ENCODE measurements around the gene ZFP62.
A peak's percentile ranks its signal among the peaks of the same experiment; 100 is the strongest.

Gene ZFP62

DNA sequence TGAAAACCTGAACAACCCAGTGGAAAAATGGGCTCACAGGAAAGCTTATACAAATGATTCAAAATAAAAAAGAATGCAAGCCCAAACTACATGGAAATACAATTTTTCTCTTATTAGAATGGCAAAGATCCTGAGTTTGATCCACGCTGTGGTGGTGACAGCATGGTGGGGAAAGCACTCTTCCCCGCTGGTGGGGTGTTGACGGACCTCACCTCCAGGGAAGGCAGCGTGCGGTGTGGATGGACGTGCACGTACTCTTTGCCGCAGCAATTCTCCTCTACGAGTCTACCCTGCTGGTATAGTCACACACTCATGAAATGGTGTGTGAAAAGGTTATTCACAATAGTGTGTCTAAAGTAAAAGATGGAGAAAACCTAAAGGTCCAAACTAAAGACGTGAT lies 5.9 kb upstream of the ZFP62 start:
- DNase-seq, result no peak

DNA sequence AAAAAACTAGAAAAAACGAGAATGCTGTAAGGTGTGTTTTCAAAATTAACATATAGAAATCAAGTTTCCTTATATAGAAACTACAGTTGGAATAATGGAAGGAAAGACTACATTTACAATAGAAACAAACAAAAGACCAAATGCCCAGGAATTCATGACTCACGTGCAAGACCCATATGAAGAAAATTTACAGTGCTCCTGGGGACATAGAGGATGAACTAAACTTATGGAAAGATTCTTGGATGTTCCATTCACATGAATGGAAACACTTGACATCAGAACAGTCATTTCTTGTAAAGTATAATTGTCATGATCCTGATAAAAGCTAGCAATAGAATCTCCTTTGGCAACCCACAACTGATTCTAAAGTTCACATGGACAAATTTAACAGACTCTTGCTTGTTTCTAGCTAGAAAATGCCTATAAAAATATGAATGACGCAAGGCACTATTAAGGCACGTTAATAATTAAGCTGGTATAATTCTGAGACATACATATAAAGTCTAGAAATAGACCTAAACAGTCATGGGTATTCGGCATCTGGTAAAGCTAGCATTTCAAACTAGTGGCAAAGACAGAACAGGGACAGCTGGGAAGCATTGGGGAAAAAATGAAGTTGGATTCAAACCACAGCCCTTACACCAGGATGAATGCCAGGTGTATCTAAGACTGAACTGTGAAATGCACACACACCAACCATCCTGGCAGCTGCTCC lies 5.1 kb upstream of the ZFP62 start:
- DNase-seq, result no peak

DNA sequence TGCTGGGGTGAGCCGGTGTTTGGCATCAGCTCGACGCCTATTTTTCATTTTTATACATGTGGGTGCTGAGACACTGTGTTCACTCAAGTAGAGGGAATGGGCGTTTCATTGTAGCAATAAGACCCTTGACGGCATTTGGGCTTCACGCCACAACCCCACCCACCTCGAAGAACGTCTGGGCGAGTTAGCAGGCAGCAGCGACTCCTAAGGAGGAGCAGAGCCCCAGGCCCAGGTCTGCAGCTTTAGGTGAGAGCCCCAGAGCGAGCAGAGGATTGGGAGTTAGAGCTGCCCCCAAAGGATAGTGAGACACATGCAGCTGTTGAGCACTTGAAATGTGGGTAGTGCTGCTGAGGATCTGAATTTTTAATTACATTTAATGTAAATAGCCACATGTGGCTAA lies 1.6 kb upstream of the ZFP62 start:
- DNase-seq, result no peak

DNA sequence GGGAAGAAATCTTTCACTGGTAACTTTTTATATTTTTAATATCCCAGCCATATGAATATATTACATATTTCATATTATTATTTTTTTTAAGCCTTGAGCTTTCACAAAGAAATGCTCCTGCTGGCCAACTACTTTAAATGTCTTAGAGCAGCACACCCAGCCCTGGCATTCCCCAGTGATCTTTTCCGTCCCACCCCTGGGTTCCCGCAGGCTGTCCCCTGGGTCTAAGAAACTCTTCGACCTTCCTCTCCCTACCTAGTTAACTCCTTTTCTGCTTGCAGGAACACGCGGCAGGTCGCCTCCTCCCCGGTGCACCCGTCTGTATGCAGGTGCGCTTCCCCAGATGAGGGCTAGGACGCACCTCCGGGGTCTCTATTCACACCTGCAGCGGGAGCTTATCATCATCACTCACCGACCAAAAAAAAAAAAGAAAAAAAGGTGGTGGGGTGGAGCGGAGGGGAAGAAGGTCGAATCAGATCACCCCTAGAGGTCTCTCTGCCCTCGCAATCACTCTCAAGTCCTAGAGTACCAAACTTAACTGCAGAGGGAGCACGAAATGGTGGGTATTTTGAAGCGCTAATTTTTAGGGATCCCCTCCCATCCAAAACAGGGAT lies 696 bp downstream of the ZFP62 start:
- DNase-seq, result peak; percentile 46

DNA sequence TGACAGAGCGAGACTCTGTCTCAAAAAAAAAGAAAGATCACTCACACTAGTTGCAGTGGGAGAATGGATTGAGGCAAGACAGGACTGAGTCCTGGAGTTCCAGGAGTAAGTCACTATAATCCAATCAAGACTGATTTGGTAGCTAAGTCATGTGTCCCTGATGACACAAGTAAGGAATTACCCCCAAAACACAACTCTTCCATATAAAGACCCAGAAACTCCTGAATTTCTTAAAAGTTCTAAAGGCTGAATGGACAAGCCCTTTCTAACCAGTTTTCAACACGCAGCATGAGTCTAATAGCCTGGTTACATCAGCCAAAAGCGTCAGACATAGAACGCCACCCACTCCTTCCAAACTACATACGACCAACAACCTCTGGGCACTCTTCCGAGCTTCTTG lies 2.5 kb downstream of the ZFP62 start:
- no peak for DNase-seq

DNA sequence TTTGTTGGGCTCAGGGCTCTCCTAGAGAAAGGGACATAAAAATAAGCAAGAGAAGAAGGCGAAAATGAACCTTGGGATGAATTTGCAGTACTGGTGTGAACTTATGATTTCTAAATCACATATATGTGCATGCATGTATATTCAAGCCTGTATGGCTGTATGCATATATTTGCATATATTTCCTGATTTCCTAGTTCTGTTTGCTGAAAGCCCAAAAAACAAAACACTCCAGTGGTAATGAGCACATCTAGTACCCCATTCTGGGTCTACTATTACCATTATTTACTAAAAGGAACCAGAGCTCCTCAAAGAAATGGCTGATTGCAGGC lies 7.3 kb downstream of the ZFP62 start:
- DNase-seq, result no peak

DNA sequence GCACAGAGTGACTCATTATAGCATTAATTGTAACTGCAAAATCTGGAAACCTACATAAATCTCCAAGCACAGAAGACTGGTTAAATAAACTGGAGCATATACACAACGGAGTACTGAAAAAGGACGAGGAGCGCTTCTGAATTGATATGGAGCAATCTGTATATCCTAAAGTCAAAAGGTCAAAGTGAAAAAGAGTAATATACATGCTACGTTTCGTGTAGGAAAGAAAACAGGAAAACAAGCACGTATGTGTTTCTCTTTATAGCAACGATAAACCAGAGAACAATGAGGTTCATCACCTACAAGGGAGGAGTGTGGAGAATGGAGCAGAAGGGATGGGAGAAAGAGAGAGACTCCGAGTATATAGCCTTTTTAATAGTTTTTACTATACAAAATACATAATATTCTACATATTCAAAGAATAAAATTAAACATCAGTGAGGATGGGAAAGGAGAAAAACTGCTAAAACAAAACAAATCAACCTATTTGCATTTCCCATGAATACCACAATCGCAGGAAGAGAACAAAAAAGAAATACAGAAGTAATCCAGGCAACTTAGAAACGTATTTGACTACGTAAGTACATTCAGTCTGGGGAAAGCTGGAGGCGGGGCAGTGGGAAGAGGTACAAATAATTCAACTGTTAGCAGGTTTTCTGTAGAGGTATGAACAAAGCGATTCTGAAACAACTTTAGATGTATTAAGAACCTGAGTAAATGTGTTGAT lies 7.8 kb downstream of the ZFP62 start:
- no peak for DNase-seq

DNA sequence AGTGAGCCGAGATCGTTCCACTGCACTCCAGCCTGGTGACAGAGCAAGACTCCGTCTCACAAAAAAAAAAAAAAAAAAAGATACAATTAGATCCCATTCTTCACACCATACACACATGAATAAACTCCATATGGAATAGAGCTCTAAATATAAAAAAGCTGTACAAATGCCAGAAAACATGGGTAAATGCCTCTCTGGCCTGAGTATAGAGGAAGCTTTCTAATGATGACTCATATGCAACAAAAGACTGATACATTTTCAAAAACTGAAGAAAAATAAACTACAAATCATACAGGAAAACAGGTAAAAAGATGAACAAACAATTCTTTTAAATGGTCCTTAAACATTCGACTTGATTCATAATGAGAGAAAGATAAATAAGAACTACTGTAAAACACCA lies 8.6 kb downstream of the ZFP62 start:
- no peak for DNase-seq

DNA sequence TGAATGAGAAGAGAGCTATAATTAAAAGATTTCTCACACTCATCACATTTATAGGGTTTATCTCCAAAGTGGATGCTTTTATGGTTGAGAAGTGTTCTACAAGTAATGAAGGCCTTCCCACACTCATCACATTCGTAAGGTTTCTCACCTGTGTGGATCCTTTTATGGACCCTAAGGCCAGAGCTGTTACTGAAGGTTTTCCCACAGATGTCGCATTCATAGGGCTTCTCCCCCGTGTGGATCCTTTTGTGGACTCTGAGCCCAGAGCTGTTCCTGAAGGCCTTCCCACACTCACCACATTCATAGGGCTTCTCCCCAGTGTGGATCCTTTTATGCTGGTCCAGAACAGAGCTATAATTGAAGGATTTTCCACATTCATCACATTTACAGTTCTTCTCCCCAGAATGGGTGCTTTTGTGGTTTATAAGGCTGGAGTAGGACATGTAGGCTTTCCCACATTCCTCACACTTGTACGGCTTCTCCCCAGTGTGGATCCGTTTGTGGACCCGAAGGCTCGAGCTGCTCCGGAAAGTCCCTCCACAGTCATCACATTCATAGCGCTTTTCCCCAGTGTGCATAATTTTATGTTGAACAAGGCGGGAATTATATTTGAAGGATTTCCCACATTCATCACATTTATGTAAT lies 10.5 kb downstream of the ZFP62 start:
- no peak for DNase-seq

DNA sequence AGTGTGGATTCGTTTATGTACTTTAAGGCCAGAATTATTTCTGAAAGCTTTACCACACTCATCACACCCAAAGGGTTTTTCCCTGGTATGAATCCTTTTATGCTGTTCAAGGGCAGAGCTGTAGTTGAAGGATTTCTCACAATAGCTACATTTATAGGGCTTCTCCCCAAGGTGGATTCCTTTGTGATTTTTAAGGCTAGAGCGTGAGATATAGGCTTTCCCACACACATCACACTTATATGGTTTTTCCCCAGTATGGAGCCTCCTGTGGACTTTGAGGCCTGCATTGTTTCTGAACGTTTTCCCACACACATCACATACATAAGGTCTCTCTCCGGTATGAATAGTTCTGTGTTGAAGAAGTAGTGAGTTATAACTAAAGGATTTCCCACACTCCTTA lies 11.2 kb downstream of the ZFP62 start:
- DNase-seq, result no peak

DNA sequence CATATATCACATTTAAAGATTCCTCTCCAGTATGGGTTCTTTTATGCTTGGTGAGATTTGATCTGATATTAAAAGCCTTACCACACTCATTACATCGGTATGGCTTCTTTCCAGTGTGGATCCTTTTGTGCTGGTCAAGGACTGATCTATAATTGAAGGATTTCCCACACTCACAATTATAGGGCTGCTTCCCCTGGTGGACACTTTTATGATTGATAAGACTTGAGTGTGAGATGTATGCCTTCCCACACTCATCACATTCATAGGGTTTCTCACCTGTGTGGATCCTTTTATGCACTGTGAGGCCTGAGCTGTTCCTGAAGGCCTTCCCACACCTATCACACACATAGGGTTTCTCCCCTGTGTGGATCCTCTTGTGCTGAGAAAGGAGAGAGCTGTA lies 12.2 kb downstream of the ZFP62 start:
- DNase-seq, result no peak

DNA sequence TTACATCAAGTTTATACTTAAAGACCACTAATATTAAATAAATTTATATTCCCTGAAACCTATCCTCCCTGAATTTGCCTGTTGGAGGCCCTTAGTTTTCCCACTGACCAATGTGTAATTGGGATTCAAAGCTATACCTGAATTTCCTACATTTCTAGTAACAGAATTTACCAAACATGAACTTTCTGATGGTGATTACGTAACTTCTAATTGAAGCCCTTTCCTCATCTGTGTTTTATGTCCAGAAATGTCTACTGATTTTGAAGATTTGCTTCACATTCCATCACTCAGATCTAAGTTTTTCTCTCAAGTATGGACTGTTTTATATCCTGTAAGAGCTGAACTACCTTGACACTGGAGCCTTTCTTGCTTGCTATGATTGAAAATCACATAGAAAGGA lies 12.8 kb downstream of the ZFP62 start:
- DNase-seq, result no peak

DNA sequence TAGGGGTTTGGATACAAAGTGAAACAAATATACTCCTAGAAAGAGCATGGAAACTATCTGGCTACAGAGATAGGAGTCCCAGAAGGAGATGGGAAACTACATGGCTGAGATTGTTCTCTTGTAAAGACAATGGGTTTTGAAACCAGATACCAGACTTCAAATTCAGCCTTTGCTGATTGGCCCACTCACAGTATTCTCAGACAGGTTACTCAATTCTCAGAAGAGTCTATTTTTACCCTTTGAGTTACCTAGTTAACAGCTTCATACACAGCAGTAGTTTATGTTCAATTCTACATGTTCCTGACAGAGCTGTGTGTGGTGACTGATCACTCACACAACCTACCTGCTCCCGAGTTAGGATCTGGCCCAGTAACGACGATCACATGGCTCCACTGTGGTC lies 14.1 kb downstream of the ZFP62 start:
- DNase-seq, result no peak

DNA sequence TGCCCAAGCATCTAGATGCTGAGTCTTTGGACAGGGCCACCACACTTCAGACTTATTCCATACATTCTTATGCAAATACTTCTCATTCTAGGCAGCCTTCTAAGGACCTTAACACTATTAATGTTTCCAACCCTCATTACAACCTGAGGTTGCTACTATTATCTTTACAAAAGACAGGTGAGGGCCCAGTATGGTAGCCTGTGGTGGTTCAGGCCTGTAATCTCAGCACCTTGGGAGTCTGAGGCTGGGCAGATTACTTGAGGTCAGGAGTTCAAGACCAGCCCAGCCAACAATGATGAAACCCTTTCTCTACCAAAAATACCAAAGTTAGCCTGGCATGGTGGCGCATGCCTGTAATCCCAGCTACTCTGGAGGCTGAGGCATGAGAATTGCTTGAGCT lies 16.2 kb downstream of the ZFP62 start:
- no peak for DNase-seq

DNA sequence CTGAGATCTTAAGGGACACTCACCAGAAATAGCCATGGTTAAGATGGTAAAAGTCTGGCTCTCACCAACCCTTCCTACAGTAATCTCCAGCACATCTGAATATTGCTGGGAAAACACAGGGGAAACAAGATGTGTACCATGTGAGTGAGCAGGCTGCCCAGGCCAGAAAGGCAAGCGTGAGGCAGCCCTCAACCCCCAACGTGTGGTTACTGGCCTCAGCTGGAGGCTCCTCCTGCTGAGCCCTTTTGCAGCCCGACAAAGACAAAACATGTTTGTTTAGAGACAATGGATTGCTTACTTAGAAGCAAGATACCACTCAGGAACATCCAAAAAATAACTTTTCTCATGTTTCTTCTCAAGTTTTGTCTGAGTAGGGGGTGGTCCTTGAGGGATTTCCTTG lies 16.6 kb downstream of the ZFP62 start:
- no peak for DNase-seq

DNA sequence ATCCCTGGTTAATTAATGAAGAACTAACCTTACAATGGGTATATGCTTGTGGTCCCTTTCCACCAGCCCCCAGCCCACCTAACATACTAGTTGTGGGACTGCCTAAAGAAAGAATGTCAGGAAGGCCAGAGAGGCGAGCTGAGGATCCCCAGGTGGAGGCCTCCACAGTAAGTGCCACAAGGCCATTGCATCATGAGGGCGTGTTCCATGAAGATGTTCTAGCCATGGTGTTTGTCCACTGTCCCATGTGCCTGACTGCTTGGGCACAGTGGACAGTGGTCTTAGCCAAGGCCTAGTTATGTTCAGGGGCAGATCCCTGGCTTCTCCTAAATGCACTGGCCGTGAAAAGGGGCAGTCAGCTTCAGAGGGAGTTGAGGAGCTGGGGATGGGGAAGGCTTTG lies 21.1 kb downstream of the ZFP62 start:
- no peak for DNase-seq

DNA sequence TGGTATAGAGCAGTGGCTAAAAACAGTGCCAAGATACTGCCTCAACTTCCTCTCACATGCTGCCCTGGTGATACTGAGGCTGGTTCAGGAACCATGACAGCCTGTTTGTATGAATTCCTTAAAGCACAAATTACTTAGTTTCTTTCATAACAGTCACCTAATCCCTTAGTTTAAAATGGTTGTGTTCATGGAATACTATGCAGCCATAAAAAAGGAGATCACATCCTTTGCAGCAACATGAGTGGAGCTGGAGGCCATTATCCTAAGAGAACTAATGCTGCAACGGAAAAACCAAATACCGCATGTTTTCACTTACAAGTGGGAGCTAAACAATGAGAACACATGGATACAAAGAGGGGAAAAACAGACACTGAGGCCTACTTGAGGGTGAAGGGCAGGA lies 21.8 kb downstream of the ZFP62 start:
- DNase-seq, result no peak

DNA sequence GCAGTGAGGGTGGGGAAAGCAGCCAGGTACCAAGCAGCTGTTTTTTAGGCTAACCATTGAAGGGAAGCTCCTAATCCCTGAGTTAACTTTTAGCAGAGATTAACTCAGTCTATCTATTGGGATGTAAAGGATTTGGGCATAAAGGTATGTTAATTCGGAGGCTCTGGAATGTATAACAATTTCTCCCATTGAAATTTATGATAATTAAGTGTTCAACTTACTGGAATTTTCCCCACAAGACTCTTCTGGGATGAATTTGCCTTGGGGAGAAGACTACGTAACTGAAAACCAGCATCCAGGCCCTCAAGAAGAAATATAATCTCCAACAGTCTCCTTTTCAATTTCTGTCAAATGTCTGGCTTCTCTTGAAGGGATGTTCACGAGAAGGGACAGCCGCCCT lies 23.6 kb downstream of the ZFP62 start:
- no peak for DNase-seq

DNA sequence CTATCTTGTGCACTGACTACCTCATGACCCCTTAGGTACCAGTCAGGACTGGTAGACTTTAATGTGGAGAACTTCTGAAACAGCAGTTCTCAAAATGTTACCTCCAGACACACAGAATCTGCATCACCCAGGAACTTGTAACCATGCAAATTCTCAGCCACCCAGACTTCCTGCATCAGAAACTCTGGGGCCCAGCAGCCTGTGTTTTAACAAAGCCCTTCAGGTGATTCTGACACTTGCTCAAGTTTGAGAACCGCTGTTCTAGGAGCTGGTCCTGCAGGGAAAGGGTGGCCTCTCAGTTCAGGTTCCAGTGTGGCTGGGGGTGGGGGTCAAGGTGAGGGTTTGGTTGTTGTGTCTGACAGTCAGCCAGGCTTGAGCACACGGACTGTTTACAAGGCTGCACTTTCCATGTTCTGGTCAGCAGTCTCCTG lies 28.4 kb downstream of the ZFP62 start:
- peak; percentile 27 for DNase-seq

DNA sequence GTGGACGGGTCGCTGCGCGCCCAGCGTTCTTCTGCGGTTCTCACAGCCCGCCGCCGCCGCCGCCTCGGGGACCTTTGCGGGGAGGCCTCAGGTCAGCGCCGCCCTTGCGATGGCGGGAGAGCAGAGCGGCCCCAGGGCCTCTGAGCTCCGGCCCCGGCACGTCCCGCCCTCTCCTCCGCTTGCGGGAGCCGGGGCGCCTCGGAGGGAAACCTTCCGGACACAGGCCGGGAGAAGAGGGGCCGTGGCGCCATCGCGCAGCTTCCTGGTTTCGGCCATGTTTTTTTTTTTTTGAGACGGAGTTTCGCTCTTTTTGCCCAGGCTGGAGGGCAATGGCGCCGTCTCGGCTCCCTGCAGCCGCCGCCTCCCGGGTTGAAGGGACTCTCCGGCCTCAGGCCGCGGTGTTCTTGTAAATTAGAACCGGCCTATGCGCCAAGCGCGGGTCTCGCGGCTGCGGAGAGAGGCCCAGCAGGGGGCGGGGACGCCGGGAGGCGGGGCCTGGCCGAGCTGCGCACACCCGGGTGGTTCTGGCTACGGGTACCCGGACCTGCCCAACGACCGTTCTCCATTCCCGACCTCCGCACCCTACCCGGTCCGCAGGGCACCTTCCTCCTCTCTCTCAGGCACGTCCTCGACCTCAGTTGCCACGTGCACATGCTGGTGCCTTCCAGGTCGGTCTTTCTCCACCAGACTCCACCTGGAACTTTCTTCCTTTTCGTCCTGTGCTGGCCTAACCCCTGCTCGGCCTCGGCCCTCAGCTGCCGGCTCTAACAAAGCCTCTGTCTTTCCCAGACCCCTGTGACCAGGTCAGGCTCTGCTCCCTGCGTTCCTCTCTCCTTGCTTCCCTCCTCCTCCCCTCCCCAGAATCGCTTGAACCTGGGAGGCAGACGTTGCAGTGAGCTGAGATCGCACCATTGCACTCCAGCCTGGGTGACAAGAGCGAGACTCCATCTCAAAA lies 29.7 kb downstream of the ZFP62 start:
- DNase-seq, result peak; percentile 62

DNA sequence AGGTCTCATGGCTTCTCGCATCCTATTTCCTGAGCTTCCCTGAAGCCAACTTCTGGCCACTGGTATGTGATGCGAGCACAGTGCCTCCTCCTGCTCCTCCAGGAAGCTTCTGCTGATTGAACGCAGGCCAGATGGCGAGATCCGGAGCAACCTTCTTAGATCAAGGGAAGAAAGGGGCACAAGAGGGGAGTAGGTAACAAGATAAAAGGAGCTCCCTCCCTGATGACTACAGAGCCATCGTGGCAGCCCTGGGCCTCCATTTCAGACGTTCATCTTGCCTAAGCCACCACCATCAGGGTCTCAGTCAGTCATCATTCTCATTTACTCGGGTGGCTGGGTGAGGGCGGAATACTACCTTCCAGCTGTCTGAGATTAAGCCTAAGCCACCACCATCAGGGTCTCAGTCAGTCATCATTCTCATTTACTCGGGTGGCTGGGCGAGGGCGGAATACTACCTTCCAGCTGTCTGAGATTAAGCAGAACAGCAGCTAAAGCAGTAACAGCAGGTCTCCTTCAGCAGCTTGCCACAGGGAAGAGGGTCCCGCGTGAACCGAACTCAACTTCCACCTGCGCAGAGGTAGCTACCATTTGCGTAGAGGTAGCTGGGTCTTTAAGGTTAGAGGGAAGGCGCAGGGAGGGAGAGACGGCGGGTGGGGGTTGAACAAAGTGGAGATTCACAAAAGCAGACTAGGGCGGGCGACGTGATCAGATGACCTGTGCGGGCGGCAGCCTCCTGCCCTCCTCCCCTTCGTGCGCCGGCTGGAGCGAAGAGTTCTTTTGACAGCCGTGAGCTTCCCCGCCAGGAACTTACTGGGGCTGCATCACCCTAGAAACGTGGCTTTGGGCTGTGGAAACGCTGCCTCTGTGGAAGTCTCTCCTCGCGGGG lies 30.6 kb downstream of the ZFP62 start:
- peak; percentile 59 for DNase-seq

DNA sequence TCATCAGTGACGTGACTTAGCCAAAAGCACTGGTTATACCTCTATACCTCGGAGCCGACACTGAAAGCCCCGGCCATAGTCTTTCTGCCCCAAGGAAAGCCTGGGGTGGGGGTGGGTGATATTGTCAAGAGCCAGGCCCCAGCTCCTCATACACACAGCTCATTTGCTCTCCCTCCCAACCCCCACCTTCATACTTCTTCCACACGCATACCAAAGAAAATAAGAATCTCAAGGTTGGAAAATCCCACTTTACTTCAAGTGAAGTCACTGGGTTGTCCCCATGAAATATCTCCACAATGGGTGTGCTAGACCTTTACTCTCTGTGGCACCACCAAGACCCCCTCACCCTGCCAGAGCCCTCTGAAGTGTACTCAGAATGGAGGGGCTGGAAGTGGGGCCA lies 31.4 kb downstream of the ZFP62 start:
- no peak for DNase-seq

Data from effector CD4-positive, alpha-beta T cell (primary cell).